ENCODE results near the gene AGPAT1. TPM values are rescaled to one million over a fixed set of nuclear protein-coding genes. Genes with fewer than 3 reads are reported as not detected.
"Not testable (repeated sequence)": the region's sequence is repeated elsewhere in the genome, so short reads cannot be mapped to it uniquely, and the experiment has no call there.

The AGPAT1 gene
- total RNA-seq, 4 donors from 2014 or later, result 32.0 to 58.7 (median 42.0) TPM

DNA sequence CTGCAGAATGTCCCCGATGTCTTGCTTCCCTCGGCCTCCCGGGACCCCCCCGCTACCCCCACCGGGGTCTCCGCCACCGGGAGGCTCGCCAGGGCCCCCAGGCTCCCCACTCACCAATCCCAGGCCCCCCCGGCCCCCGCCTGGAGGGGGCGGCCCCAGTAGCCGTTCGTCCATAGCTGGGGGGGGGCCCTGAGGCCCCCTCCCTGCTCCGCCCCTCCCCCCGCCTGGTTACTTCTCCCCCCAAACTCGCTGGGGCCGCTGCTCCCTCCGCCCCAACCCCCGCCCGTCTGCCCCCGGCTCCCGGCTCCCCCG lies 13.8 kb upstream of the AGPAT1 start:
- Histone ChIP-seq H3K36me3 (peaks cover 0 to 5% of the 10 kb centered on the region in 2 donors), H3K4me1 (peaks cover 32 to 51% of the 10 kb centered on the region in 2 donors), H3K9me3 (no peaks in the 10 kb centered on the region), H3K27me3 (no peaks in the 10 kb centered on the region), H3K27ac (peak overlapping the region; percentile 96 to 99 (median 98)), H3K4me3 (peak overlapping the region; percentile 71 to 87 (median 78))
- TF ChIP-seq, protein P1, sequence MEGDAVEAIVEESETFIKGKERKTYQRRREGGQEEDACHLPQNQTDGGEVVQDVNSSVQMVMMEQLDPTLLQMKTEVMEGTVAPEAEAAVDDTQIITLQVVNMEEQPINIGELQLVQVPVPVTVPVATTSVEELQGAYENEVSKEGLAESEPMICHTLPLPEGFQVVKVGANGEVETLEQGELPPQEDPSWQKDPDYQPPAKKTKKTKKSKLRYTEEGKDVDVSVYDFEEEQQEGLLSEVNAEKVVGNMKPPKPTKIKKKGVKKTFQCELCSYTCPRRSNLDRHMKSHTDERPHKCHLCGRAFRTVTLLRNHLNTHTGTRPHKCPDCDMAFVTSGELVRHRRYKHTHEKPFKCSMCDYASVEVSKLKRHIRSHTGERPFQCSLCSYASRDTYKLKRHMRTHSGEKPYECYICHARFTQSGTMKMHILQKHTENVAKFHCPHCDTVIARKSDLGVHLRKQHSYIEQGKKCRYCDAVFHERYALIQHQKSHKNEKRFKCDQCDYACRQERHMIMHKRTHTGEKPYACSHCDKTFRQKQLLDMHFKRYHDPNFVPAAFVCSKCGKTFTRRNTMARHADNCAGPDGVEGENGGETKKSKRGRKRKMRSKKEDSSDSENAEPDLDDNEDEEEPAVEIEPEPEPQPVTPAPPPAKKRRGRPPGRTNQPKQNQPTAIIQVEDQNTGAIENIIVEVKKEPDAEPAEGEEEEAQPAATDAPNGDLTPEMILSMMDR (IDR thresholded peaks at IDR 0.05 in 4 of 5, conservative IDR thresholded peaks at IDR 0.05 in 1 of 5), result no peak
- TF ChIP-seq POLR2A (IDR thresholded peaks at IDR 0.05), result no peak
- in situ Hi-C loops (cut with MboI; ENCODE audit: low sequenced_read_pairs in 4 of 4) (loop anchor here in 3 of 4 donors (5.0 to 25.0 kb wide), 8 partner anchors 62 to 1577 kb away; partner anchors contain the start of genes BRD2 (in 3 of the 3), HLA-DMA (in 3 of the 3), APOM (in 2 of the 3) and ATF6B (in 2 of the 3)), intact Hi-C loops (cut with DNase I; ENCODE audit: low total_unique reads) (loop anchor here (10.0 kb wide), 1 partner anchor 1475 kb away; the partner anchor contains the start of gene MDC1)
- ATAC-seq (no peak), DNase-seq (no peak)

DNA sequence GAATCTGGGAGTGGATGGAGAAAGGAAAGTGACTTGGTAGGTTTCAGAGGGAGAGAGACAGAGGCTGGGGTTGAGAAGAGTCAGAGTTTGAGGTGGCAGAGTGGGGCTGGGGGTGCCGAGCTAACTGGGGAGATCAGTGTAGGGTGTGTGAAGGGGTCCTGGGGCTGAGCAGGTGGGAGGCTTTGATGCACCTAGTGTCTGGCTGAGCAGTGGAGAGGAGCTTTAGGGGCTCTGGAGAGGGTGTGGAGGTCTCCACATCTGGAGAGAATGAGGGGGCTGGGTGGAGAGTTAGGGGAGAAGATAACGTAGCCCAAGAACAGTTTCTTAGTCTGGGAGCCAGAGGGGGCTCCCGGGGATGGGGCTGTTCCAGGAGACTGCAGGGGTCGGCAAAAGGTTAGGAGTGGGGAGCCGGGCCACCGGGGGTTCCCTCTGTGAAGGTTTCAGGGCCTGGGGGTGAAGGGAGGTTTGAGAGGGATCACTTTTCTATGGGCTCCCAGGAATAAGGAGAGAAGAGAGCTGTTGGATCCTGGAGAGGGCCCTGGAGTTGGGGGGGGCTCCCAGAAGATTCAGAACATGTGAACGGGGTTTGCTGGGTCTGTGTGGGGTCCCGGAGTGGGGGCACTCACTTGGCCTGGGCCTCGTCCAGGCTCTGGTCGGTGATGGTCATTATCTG lies 13.3 kb upstream of the AGPAT1 start:
- Histone ChIP-seq H3K9me3 (no peaks in the 10 kb centered on the region), H3K27ac (peak overlapping the region; percentile 96 to 99 (median 98)), H3K4me1 (peaks cover 32 to 50% of the 10 kb centered on the region in 2 donors), H3K27me3 (no peaks in the 10 kb centered on the region), H3K4me3 (peak overlapping the region; percentile 71 to 87 (median 78)), H3K36me3 (peaks cover 0 to 5% of the 10 kb centered on the region in 2 donors)
- no peak for TF ChIP-seq POLR2A (IDR thresholded peaks at IDR 0.05)
- TF ChIP-seq, protein P1 (IDR thresholded peaks at IDR 0.05 in 4 of 5, conservative IDR thresholded peaks at IDR 0.05 in 1 of 5), result no peak
- in situ Hi-C loops (cut with MboI; ENCODE audit: low sequenced_read_pairs in 4 of 4), result loop anchor here in 3 of 4 donors (25.0 kb wide), 6 partner anchors 227 to 1577 kb away; partner anchors contain the start of genes BRD2 (in 3 of the 3), HLA-DMA (in 3 of the 3), APOM (in 2 of the 3) and BAG6 (in 2 of the 3)
- intact Hi-C loops (cut with DNase I; ENCODE audit: low total_unique reads), result no loop called here
- DNase-seq (no peak), ATAC-seq (no peak)

DNA sequence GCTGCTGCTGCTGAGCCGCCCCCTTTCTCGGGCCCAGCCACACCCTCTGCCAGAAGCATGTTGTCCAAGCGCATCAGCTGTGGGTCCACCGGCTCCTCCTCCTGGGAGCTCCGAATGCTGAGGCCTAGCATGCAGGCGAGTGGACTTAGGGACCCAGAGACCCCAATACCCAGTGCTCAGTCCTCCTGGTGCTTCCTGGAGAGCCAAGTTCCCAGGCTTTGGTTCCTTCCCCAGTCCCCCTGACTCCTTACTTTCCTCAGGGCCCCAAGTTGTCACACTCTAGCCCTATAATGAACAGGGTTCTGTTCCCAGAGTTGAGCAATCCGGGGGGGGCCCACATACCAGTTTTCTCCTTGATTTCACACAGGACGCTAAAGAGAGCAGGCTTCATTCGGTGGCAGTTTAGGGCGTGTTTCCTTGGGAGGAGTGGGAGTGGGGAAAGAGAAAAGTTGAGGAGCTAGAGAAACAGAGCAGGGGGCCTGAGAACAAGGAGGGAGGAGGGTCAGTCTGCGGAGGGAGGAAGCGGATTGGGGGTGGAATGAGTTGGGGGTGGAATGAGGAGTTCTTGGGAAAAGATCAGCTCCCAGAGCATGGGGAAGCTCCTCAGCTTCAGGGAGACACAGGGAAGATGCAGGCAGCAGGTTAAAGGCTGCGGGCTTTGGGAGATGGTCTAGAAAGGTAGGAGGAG lies 12.6 kb upstream of the AGPAT1 start:
- no peaks in the 10 kb centered on the region for H3K27me3 ChIP-seq
- H3K27ac ChIP-seq, result peak overlapping the region; percentile 96 to 99 (median 98)
- TF ChIP-seq, protein P1 (IDR thresholded peaks at IDR 0.05 in 4 of 5, conservative IDR thresholded peaks at IDR 0.05 in 1 of 5), result no peak
- no peak for TF ChIP-seq POLR2A (IDR thresholded peaks at IDR 0.05)
- H3K36me3 ChIP-seq, result peaks cover 0 to 5% of the 10 kb centered on the region in 2 donors
- ATAC-seq (no peak), DNase-seq (no peak)
- in situ Hi-C loops (cut with MboI; ENCODE audit: low sequenced_read_pairs in 4 of 4), result loop anchor here in 3 of 4 donors (25.0 kb wide), 6 partner anchors 226 to 1576 kb away; partner anchors contain the start of genes BRD2 (in 3 of the 3), HLA-DMA (in 3 of the 3), APOM (in 2 of the 3) and BAG6 (in 2 of the 3)
- peaks cover 33 to 50% of the 10 kb centered on the region in 2 donors for H3K4me1 ChIP-seq
- no peaks in the 10 kb centered on the region for H3K9me3 ChIP-seq
- H3K4me3 ChIP-seq, result peak overlapping the region; percentile 71 to 87 (median 78)
- intact Hi-C loops (cut with DNase I; ENCODE audit: low total_unique reads), result no loop called here

DNA sequence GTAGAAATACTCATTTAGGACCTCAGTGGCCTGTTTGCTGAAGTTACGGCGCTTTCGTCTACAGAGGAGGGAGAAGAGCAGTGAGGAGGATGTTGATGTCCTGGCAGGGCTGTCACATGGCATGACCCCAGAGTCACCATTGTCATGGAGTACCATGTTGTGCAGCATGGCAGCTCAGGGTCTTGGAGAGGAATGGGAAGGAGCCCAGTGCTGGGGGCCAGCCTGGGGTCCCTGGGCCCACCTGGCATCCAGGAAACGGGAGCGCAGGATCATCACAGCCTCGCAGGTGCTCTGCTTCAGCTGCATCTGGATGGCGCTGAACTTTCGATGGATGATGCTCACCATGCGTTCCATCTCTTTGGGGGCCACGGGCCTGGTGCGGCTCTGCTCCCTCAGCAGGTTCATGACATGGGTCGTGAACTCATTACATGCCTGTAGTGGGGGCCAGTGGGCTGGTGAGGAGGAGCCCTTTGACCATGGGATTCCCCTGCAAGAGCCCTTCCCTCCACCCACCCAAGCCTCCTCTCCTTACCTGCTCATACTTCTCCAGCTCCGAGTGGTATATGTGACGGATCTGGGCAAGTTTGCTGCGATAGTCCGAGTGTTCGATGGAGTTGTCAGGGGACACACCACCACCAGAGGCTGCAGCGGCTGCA lies 12.0 kb upstream of the AGPAT1 start:
- in situ Hi-C loops (cut with MboI; ENCODE audit: low sequenced_read_pairs in 4 of 4), result loop anchor here in 3 of 4 donors (25.0 kb wide), 6 partner anchors 226 to 1576 kb away; partner anchors contain the start of genes BRD2 (in 3 of the 3), HLA-DMA (in 3 of the 3), APOM (in 2 of the 3) and BAG6 (in 2 of the 3)
- H3K36me3 ChIP-seq; H3K9me3 ChIP-seq; H3K27me3 ChIP-seq; intact Hi-C loops (cut with DNase I; ENCODE audit: low total_unique reads); DNase-seq; ATAC-seq: not testable (repeated sequence)
- H3K4me3 ChIP-seq, result peak overlapping the region in 2 of 4 donors; percentile 74 to 87
- peak overlapping the region; percentile 96 to 99 (median 98) for H3K27ac ChIP-seq
- peaks cover 33 to 51% of the 10 kb centered on the region in 2 donors for H3K4me1 ChIP-seq
